ENCODE results near the gene CD244.
"Not testable (repeated sequence)": the region's sequence is repeated elsewhere in the genome, so short reads cannot be mapped to it uniquely, and the experiment has no call there.

Gene CD244

DNA sequence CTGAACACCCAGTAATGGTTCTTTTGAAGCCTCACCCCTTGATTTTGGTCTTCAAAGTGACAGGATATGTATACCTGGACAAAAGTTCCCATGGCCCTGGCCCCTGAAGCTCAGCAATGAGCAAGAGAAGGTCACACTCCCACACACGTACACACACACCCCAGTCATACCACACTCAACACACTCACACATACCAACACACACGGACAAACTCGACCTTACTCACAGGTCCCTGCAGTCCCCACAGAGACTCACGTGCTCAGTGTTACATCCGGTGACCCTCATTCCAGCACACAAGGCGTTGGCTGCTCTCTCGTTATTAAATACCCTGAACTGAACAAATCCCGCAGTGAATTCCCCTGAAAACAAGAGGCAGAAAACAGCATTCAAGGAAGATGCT lies 16.4 kb upstream of the CD244 start:
- DNase-seq (ENCODE audit: low spot score) = no peak

- DNase-seq (ENCODE audit: low spot score) = no peak
Observed at GRCh38 chr1:160877221-160877620, 14.5 kb upstream of the CD244 start.

DNA sequence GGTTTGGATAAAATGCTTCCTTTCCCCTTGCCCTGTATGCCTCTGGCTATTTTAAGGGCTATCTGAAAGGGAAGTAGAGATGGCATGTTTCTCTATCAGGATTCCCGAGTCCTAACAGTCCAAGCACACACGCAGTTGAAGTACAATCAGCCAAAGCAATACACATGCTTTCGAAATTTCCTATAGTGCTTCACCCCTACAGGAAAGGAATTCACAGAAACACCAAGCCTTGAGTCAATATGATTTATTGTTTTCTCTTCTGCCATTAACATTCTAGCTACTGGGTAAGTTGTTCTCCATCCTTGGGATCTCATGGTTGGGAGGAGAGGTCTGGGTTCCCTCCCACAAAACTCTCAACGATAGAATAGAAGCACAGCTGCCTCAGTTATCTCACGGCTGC lies 13.6 kb upstream of the CD244 start:
- no peak for DNase-seq (ENCODE audit: low spot score)

DNA sequence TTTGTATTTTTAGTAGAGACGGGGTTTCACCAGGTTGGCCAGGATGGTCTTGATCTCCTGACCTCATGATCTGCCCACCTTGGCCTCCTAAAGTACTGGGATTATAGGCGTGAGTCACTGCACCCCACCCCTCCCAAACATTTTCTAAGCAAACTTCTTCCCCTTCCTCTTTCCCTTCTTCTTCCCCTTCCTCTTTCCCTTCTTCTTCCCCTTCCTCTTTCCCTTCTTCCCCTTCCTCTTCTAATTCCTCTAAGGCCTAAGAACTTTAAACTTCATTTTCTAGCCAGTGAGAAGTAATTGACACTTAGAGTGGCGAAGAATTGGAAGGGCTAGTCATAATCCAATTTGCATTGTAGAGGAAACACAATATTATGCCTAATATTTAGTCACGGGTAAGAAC lies 12.9 kb upstream of the CD244 start:
- not testable (repeated sequence) for DNase-seq (ENCODE audit: low spot score)

GRCh38 chr1:160874935-160875334 lies 12.2 kb upstream of the CD244 start:
- DNase-seq (ENCODE audit: low spot score) = no peak

- DNase-seq (ENCODE audit: low spot score) = no peak
Observed at GRCh38 chr1:160868141-160868540, 5.5 kb upstream of the CD244 start.

- DNase-seq (ENCODE audit: low spot score) = not testable (repeated sequence)
Observed at GRCh38 chr1:160867651-160868050, 5.0 kb upstream of the CD244 start.

DNA sequence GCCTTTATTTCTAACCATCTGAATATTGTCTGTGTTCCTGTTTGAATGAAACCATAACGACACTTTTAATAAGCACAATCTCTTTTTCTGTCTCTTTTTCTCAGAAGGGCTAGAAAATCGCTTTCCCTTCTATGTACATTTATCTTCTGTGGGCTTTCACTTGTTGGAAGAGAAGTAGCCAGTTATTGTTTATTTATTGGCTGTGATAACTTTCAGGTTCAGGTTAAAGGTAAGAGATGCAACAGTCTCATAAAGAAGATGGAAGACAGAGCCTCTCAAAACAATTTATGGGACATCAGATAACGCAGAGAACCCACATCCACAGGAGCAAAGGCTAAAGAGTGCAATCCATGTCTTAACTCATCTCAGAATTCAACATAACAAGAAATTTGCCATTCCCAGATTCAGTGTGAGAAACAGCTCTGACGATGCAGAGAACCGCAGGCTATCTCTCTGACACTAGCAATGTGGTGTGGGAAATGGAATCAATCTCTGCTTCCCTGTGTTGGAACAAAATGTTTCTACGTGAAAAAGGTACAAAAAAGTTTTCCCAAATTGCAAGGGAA lies 4.1 kb upstream of the CD244 start:
- DNase-seq (ENCODE audit: low spot score) = no peak

- DNase-seq (ENCODE audit: low spot score) = no peak
Observed at GRCh38 chr1:160866001-160866694, 3.5 kb upstream of the CD244 start.

DNA sequence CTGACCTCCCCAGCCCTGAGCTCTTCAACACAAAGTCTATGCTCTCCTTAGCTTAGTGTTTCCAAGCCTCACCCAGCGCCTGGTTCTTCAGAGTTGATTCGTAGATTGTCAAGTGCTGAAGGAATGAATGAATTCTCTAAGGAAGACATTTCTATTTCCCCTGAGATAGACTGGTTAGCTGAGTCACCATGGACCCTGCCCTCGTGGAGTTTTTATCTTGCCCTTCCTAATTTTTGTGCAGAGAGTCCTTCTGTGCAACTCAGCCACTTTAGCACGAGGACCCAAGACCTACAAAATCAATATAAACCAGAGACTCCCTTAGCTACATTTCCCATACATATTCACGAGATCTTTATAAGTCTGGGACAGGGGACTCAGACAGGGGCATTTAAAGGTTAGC lies 2.6 kb upstream of the CD244 start:
- DNase-seq (ENCODE audit: low spot score) = no peak

DNA sequence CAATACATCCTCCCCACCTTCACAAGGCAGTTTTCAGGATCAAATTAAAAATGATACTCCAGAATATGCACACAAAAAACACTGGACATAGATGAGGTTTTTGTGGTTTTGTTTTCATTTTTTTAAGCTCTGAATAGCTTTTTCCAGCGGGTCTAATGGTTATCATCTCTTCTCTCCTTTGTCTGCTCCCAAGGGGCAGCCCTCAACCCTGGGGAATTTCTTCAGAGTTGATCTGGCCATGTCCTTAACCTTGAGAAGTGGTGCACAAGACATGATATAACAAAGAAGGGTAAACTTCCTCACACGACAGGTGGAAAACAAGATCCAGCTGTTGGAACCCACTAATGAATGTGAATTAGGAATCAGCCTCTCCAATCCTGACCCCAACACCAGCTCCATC lies 1.5 kb upstream of the CD244 start:
- no peak for DNase-seq (ENCODE audit: low spot score)

- DNase-seq (ENCODE audit: low spot score) = no peak
Observed at GRCh38 chr1:160863774-160864131, 1.1 kb upstream of the CD244 start.

DNA sequence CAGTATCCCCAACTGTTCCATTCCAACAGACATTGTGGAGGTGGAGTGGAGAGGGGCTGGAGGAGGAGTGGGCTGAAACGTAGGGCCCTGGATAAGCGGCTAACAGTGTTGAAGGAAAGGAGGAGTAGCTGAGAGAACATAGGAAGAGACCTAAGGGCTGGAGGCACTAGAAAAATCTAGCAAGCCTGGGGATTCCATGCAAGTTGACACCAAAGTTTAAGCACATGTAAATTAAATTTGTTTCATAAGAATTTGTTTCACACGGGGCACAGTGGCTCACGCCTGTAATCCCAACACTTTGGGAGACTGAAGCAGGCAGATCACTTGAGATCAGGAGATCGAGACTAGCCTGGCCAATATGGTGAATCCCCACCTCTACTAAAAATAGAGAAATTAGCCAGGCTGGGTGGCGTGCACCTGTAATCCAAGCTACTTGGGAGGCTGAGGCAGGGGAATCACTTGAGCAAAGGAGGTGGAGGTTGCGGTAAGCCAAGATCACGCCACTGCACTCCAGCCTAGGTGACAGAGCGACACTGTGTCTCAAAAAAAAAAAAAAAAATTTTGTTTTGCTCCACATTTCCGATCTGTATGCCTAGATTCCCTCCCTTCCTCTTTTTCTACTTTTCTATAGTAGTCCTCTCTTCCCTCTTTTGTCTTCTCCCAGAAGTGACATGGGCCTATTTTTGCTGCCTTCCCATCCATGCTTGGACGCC lies 530 bp upstream of the CD244 start:
- no peak for DNase-seq (ENCODE audit: low spot score)

DNA sequence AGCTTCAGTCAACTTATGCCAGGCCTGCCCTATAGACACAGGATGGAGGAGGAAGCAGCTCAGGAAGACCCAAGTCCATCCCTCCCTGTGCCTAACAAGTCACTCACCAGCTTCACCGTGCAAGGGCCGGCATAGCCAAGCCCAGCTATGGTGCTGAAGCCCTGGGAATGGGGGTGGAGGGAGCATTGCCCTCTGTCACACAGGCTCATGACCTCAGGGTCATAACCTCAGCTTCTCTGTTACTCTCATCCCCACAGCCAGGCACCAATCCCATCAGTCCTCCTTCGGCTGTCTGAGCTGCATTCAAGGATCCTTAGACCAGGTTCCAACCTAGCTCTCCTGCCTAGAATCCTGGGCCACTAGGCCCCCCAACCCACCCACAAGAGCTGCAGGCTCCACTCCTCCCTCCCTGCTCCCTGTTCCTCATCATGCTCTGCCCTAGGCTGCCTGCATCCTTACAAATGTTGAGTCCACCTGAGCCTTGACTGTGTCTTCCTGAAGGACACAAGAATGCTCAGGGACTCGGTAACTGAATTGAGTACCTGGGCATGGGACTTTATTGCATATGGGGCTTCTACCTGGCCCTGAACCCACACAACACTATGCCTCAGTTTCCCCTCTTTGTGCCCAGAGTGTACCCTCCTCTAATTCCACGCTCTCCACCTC lies 1.7 kb downstream of the CD244 start:
- DNase-seq (ENCODE audit: low spot score) = no peak

DNA sequence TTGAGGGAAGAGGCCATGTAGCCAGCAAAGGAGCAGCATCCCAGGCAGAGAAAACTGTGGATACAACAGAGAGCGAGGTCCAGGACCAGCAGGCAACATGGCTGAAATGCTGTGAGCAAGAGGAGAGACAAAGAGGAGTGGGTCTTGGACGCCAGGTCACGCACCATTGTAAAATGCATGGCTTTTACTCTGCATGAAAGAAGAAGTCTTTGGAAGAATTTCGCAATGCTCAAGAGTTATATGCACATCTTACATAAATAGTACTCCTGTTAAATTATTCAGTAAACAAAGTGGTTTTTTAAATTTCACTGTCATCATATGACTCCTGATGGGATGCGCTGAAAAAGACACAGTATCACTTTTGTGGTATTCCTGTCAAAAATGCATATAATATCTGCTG lies 3.5 kb downstream of the CD244 start:
- DNase-seq (ENCODE audit: low spot score) = no peak

- DNase-seq (ENCODE audit: low spot score) = no peak
Observed at GRCh38 chr1:160858507-160858906, 4.2 kb downstream of the CD244 start.

DNA sequence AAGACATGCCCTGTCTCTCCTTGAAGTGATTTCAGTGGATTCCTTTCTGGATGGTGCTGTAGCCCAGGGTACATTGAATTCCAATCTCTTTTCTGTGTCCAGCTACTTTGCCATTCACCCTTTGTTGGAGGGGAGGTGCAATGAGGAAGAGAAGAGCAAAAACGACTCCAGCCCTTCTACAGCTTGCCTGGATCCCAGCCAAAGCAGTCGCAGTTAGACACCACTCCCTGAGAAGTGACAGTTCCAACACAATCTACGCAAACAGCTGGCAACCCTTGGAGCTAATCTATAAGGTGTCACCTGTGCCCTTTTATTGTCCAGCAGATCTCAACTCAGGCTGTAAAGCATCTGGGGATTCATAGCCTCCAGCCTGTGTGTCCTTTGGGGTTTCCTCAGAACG lies 4.6 kb downstream of the CD244 start:
- DNase-seq (ENCODE audit: low spot score) = no peak

- no peak for DNase-seq (ENCODE audit: low spot score)
Observed at GRCh38 chr1:160855181-160855981, 7.3 kb downstream of the CD244 start.

DNA sequence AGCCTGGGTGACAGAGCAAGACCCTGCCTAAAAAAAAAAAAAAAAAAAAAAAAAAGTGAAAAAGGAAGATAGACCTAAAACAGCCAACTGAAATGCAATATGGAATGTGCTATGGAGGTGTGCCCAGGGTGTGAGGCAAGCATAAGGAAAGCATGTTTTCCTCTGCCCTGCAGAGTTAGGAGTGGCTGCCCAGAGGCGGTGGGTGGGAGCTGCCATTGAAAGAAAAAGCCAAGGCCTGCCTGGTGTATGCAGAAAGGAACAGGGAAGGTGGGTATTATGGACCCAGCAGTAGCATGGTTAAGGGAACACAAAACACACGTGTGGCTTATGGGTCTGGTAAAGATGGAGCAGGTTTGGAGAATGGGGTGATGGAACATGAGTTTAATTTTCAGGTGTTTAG lies 8.9 kb downstream of the CD244 start:
- no peak for DNase-seq (ENCODE audit: low spot score)

DNA sequence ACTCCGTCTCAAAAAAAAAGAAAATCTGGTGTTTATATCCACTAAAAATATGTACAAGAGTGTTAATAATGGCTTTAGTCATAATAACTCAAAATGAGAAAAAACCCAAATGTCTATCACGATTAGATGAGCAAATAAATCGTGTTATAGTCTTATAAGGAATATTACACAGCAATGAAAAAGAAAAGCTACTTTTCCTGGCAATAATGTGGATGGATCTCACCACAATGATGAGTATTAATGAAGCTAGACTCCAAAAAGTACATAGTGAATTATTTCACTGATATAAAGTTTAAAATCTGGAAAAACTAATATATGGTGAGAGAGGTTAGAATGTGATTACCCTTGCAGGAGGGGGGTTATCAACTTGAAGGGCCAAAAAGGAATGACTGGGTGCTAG lies 9.7 kb downstream of the CD244 start:
- DNase-seq (ENCODE audit: low spot score) = no peak

- DNase-seq (ENCODE audit: low spot score) = no peak
Observed at GRCh38 chr1:160850993-160851392, 11.7 kb downstream of the CD244 start.

GRCh38 chr1:160850541-160850940 lies 12.1 kb downstream of the CD244 start:
- DNase-seq (ENCODE audit: low spot score) = no peak

All from AG08395 (cell line).